H9 (cell line): ENCODE data around the gene WDR48. TPM values are rescaled to one million over a fixed set of nuclear protein-coding genes. Genes with fewer than 3 reads are reported as not detected.

Source experiments
- DNase-seq: peaks from one replicate; pipeline ENCODE4 v3.0.0-alpha.2; 2017
- H2AFZ ChIP-seq: one replicate; pipeline ENCODE4 v1.6.1; 2013; ENCODE audit warnings: mild to moderate bottlenecking, low read length, control low read depth, moderate library complexity
- H2AK5ac ChIP-seq: 2 replicates; pipeline ENCODE4 v1.6.1; 2013; ENCODE audit warnings: low read length, control low read depth, mixed read lengths; ENCODE audit not compliant: insufficient read length
- H2BK120ac ChIP-seq: one replicate; pipeline ENCODE4 v1.6.1; 2013; ENCODE audit warnings: low read depth, mild to moderate bottlenecking, low read length, control low read depth, inconsistent platforms; ENCODE audit not compliant: poor library complexity, severe bottlenecking
- H2BK12ac ChIP-seq: 2 replicates; pipeline ENCODE4 v1.6.1; 2013; ENCODE audit warnings: low read length, control low read depth, mixed read lengths, low read depth; ENCODE audit not compliant: insufficient read length
- H2BK15ac ChIP-seq: 2 replicates; pipeline ENCODE4 v1.6.1; 2013; ENCODE audit warnings: low read depth, low read length, control low read depth
- H2BK20ac ChIP-seq: one replicate; pipeline ENCODE4 v1.6.1; 2013; ENCODE audit warnings: low read depth, mild to moderate bottlenecking, low read length, control low read depth, inconsistent platforms; ENCODE audit not compliant: poor library complexity, severe bottlenecking
- H2BK5ac ChIP-seq: 2 replicates; pipeline ENCODE4 v1.6.1; 2013; ENCODE audit warnings: low read length, control low read depth, mixed read lengths; ENCODE audit not compliant: insufficient read length
- H3K14ac ChIP-seq: 2 replicates; pipeline ENCODE4 v1.6.1; 2013; ENCODE audit warnings: low read length, control low read depth; ENCODE audit not compliant: insufficient read depth
- H3K18ac ChIP-seq: 2 replicates; pipeline ENCODE4 v1.6.1; 2013; ENCODE audit warnings: low read depth, mild to moderate bottlenecking, mixed read lengths, low read length, control low read depth; ENCODE audit not compliant: insufficient read length
- H3K23ac ChIP-seq: 2 replicates; pipeline ENCODE4 v1.6.1; 2013; ENCODE audit warnings: low read length, control low read depth, mixed read lengths, low read depth; ENCODE audit not compliant: insufficient read length
- H3K23me2 ChIP-seq: 2 replicates; pipeline ENCODE4 v1.6.1; 2013; ENCODE audit warnings: low read depth, mild to moderate bottlenecking, mixed read lengths, low read length, control low read depth; ENCODE audit not compliant: insufficient read length, poor library complexity, severe bottlenecking
- H3K27ac ChIP-seq: 2 replicates; pipeline ENCODE4 v1.5.1; 2013; ENCODE audit warnings: low read length, control low read depth, mixed read lengths, low read depth; ENCODE audit not compliant: insufficient read length
- H3K27me3 ChIP-seq: 2 replicates; pipeline ENCODE4 v1.6.1; 2013; ENCODE audit warnings: low read length, control low read depth, inconsistent platforms; ENCODE audit not compliant: insufficient read depth
- H3K4ac ChIP-seq: 2 replicates; pipeline ENCODE4 v1.6.1; 2013; ENCODE audit warnings: low read depth, mild to moderate bottlenecking, control low read depth, inconsistent platforms, low read length, moderate library complexity
- H3K4me1 ChIP-seq: 2 replicates; pipeline ENCODE4 v1.6.1; 2013; ENCODE audit warnings: low read length, control low read depth, inconsistent platforms; ENCODE audit not compliant: insufficient read depth
- H3K4me2 ChIP-seq: 2 replicates; pipeline ENCODE4 v1.6.1; 2013; ENCODE audit warnings: low read length, control low read depth, mixed read lengths; ENCODE audit not compliant: insufficient read length, insufficient read depth
- H3K56ac ChIP-seq: 2 replicates; pipeline ENCODE4 v1.6.1; 2013; ENCODE audit warnings: low read depth, mild to moderate bottlenecking, mixed read lengths, low read length, control low read depth; ENCODE audit not compliant: insufficient read length
- H3K79me1 ChIP-seq: 2 replicates; pipeline ENCODE4 v1.6.1; 2013; ENCODE audit warnings: low read depth, mild to moderate bottlenecking, moderate library complexity, low read length, control low read depth, inconsistent platforms; ENCODE audit not compliant: insufficient read depth, poor library complexity, severe bottlenecking
- H3K79me2 ChIP-seq: 2 replicates; pipeline ENCODE4 v1.6.1; 2013; ENCODE audit warnings: low read length, control low read depth, inconsistent platforms; ENCODE audit not compliant: insufficient read depth
- H3K9ac ChIP-seq: 2 replicates; pipeline ENCODE4 v1.6.1; 2013; ENCODE audit warnings: low read length, control low read depth, mixed read lengths; ENCODE audit not compliant: insufficient read length; ENCODE audit errors: extremely low read depth
- H3K9me3 ChIP-seq: one replicate; pipeline ENCODE4 v1.6.1; 2013; ENCODE audit warnings: low read depth, low read length, inconsistent platforms; ENCODE audit not compliant: control insufficient read depth
- H3T11ph ChIP-seq: one replicate; pipeline ENCODE4 v1.6.1; 2013; ENCODE audit warnings: mild to moderate bottlenecking, low read length, control low read depth, inconsistent platforms
- H4K20me1 ChIP-seq: one replicate; pipeline ENCODE4 v1.6.1; 2013; ENCODE audit not compliant: control insufficient read depth, insufficient read length, insufficient read depth
- H4K5ac ChIP-seq: 2 replicates; pipeline ENCODE4 v1.6.1; 2013; ENCODE audit warnings: low read depth, mild to moderate bottlenecking, mixed read lengths, low read length, control low read depth; ENCODE audit not compliant: insufficient read length
- H4K8ac ChIP-seq: replicated peaks from 2 replicates; pipeline ENCODE4 v1.6.1; 2013; ENCODE audit warnings: low read length, control low read depth, mixed read lengths, low read depth; ENCODE audit not compliant: insufficient read length
- H4K91ac ChIP-seq: 2 replicates; pipeline ENCODE4 v1.6.1; 2013; ENCODE audit warnings: low read depth, mild to moderate bottlenecking, moderate library complexity, mixed read lengths, low read length, control low read depth; ENCODE audit not compliant: insufficient read length
- H3K27ac Mint-ChIP-seq, 3 experiments: 2 replicates in 2 of 3; 3 replicates in 1 of 3; pipeline ENCODE4 v1.8.0; 2020 to 2021; ENCODE audit warnings: mixed read lengths in 3 of 3, mild to moderate bottlenecking in 1 of 3, moderate library complexity in 1 of 3
- H3K27me3 Mint-ChIP-seq: 2 replicates; pipeline ENCODE4 v1.8.0; 2021; ENCODE audit warnings: low read depth, mild to moderate bottlenecking, moderate library complexity, mixed read lengths
- H3K36me3 Mint-ChIP-seq, 3 experiments: 2 replicates in 2 of 3; 3 replicates in 1 of 3; pipeline ENCODE4 v1.8.0; 2020 to 2021; ENCODE audit warnings: low read depth in 3 of 3, mixed read lengths in 3 of 3; ENCODE audit not compliant: insufficient read depth in 1 of 3
- H3K4me1 Mint-ChIP-seq, 2 experiments: 2 replicates each; pipeline ENCODE4 v1.8.0; 2020; ENCODE audit warnings: mixed read lengths in 2 of 2
- H3K4me3 Mint-ChIP-seq, 2 experiments: 2 replicates in 1 of 2; 3 replicates in 1 of 2; pipeline ENCODE4 v1.8.0; 2020 to 2021; ENCODE audit warnings: mild to moderate bottlenecking in 2 of 2, mixed read lengths in 2 of 2, moderate library complexity in 1 of 2
- H3K9me3 Mint-ChIP-seq, 2 experiments: 2 replicates in 1 of 2; 3 replicates in 1 of 2; pipeline ENCODE4 v1.8.0; 2020; ENCODE audit warnings: mild to moderate bottlenecking in 2 of 2, mixed read lengths in 2 of 2, moderate library complexity in 1 of 2
- CTCF ChIP-seq: fragments of 200-600 bp; sonication (generic); conservative IDR thresholded peaks from 3 replicates; pipeline ENCODE4 v1.8.0; 2021; ENCODE audit warnings: antibody characterized with exemption, mild to moderate bottlenecking
- WGBS: extraction: QIAGEN DNeasy Blood & Tissue Kit; methylation state at CpG from one replicate; pipeline ENCODE4 v1.1.7; 2013; ENCODE audit warnings: missing lambda C conversion rate, low lambda C conversion rate, mixed read lengths; ENCODE audit not compliant: insufficient read length; ENCODE audit errors: extremely low coverage; 5-methylcytosine and 5-hydroxymethylcytosine counted together
- total RNA-seq: library from RNA; stranded (reverse); gene quantifications from 2 replicates; pipeline ENCODE4 v1.2.1, GENCODE V29; 2021

Gene WDR48
- total RNA-seq, 1 experiment from 2014 or later: 52.7 TPM

- Histone ChIP-seq H3K79me2 (no peaks in the 10 kb centered on the region), H3K4me1 (no peaks in the 10 kb centered on the region), H2BK12ac (no peak overlapping the region), H4K91ac (no peak overlapping the region), H3K27ac (no peak overlapping the region), H4K8ac (no peak overlapping the region), H3T11ph (no peak overlapping the region), H3K27me3 (no peaks in the 10 kb centered on the region), H2BK15ac (no peak overlapping the region), H3K23ac (no peak overlapping the region), H3K9ac (no peak overlapping the region), H3K18ac (no peak overlapping the region), H2AK5ac (no peak overlapping the region), H2BK20ac (no peak overlapping the region), H3K14ac (no peak overlapping the region), H3K4me2 (no peak overlapping the region), H4K20me1 (no peaks in the 10 kb centered on the region), H3K9me3 (no peaks in the 10 kb centered on the region), H4K5ac (no peak overlapping the region), H3K4ac (no peak overlapping the region), H3K79me1 (no peaks in the 10 kb centered on the region), H2BK5ac (no peak overlapping the region), H2BK120ac (no peak overlapping the region), H2AFZ (no peak overlapping the region), H3K23me2 (no peaks in the 10 kb centered on the region), H3K56ac (no peak overlapping the region)
- H3K27ac Mint-ChIP-seq: no peak overlapping the region
- DNase-seq: no peak
- H3K36me3 Mint-ChIP-seq: no peaks in the 10 kb centered on the region
- TF ChIP-seq CTCF: no peak
- no peaks in the 10 kb centered on the region for H3K9me3 Mint-ChIP-seq
- H3K27me3 Mint-ChIP-seq: peaks cover 3% of the 10 kb centered on the region
- H3K4me3 Mint-ChIP-seq: no peak overlapping the region
- WGBS: no CpG with 5 or more reads among the region's 4 CpGs
- peaks cover 9 to 10% of the 10 kb centered on the region in 2 experiments for H3K4me1 Mint-ChIP-seq
Measured at GRCh38 chr3:39013921-39014509, 37.8 kb upstream of the WDR48 start.
